CD4-positive, alpha-beta T cell (primary cell): ENCODE measurements around the gene SIDT1. TPM values are rescaled to one million over a fixed set of nuclear protein-coding genes. Genes with fewer than 3 reads are reported as not detected.

Source experiments
- ATAC-seq: fragments of 200-7000 bp; cut with Tn5 transposase; one replicate; pipeline ENCODE4 v1.10.0; 2022; ENCODE audit warnings: mild to moderate bottlenecking; ENCODE audit not compliant: poor library complexity
- CTCF ChIA-PET: fragments of 350-600 bp; sonication (Branson Sonifier 250); formaldehyde crosslinking; loops from one replicate; lab custom pipeline; 2021; ENCODE audit warnings: antibody characterized with exemption, inconsistent platforms; lab: Charles Lee
- POLR2A ChIA-PET: fragments of 350-600 bp; sonication (Branson Sonifier 250); formaldehyde crosslinking; loops from one replicate; lab custom pipeline; 2021; ENCODE audit warnings: antibody characterized with exemption, inconsistent platforms; lab: Charles Lee
- DNase-seq, 14 experiments: peaks; one replicate each; pipeline ENCODE4 v3.0.0-alpha.2; 2013 to 2020; ENCODE audit warnings: mixed read lengths in 2 of 14
- H3K27ac ChIP-seq, 2 donors: one replicate each; pipeline versions ENCODE4 v1.5.1 to v1.7.0; 2013; ENCODE audit warnings: low read length in 2 of 2, low read depth in 1 of 2, mild to moderate bottlenecking in 1 of 2
- H3K27me3 ChIP-seq, 2 experiments: 1 replicate in 1 of 2; 2 replicates in 1 of 2; pipeline versions ENCODE4 v1.6.1 to v1.7.0; 2013; ENCODE audit warnings: low read length in 2 of 2, control low read depth in 1 of 2, mild to moderate bottlenecking in 1 of 2, moderate library complexity in 1 of 2; ENCODE audit not compliant: insufficient read depth in 2 of 2, control insufficient read depth in 1 of 2
- H3K36me3 ChIP-seq: one replicate; pipeline ENCODE4 v1.6.1; 2013; ENCODE audit warnings: low read length, control low read depth; ENCODE audit not compliant: insufficient read depth
- H3K4me1 ChIP-seq: one replicate; pipeline ENCODE4 v1.6.1; 2013; ENCODE audit warnings: low read length, control low read depth; ENCODE audit not compliant: insufficient read depth
- H3K4me3 ChIP-seq: one replicate; pipeline ENCODE4 v1.5.1; 2013; ENCODE audit warnings: mild to moderate bottlenecking, low read length, moderate library complexity
- H3K9me3 ChIP-seq, 2 experiments: 1 replicate in 1 of 2; 2 replicates in 1 of 2; pipeline versions ENCODE4 v1.6.1 to v1.7.0; 2013; ENCODE audit warnings: low read length in 2 of 2, mild to moderate bottlenecking in 2 of 2, control low read depth in 1 of 2, moderate library complexity in 1 of 2; ENCODE audit not compliant: control insufficient read depth in 1 of 2, insufficient read depth in 1 of 2
- H3K27ac Mint-ChIP-seq: one replicate; pipeline ENCODE4 v1.8.0; 2020; ENCODE audit warnings: mixed read lengths
- H3K27me3 Mint-ChIP-seq: one replicate; pipeline ENCODE4 v1.8.0; 2021; ENCODE audit warnings: mixed read lengths
- H3K36me3 Mint-ChIP-seq: one replicate; pipeline ENCODE4 v1.8.0; 2021; ENCODE audit warnings: low read depth, mixed read lengths
- H3K4me1 Mint-ChIP-seq: one replicate; pipeline ENCODE4 v1.8.0; 2021; ENCODE audit warnings: low read depth, mixed read lengths
- H3K4me3 Mint-ChIP-seq: one replicate; pipeline ENCODE4 v1.8.0; 2020; ENCODE audit warnings: mild to moderate bottlenecking, mixed read lengths
- H3K9me3 Mint-ChIP-seq: one replicate; pipeline ENCODE4 v1.8.0; 2020; ENCODE audit warnings: mixed read lengths
- intact Hi-C, 2 experiments: fragments of 100-400 bp; cut with DNase I in 1 of 2; cut with micrococcal nuclease in 1 of 2; formaldehyde crosslinking; loops; one replicate each; pipeline versions ENCODE4 v1.15.1 to v1.9.0; 2023 to 2025; cut with DNase I, micrococcal nuclease
- total RNA-seq, 174 experiments: library from RNA in 2 of 174; stranded (reverse) in 2 of 174; gene quantifications; one replicate each; pipeline ENCODE4 v1.2.3 and lab custom pipeline; 2021 to 2026
- TF ChIP-seq, protein P1 (sequence below): fragments of 200-600 bp; IDR thresholded peaks from one replicate; pipeline ENCODE4 v1.8.0; 2022; ENCODE audit warnings: antibody characterized with exemption, mild to moderate bottlenecking

SIDT1 gene
- total RNA-seq, 2 experiments from 2014 or later: 28.8 to 37.3 TPM

DNA sequence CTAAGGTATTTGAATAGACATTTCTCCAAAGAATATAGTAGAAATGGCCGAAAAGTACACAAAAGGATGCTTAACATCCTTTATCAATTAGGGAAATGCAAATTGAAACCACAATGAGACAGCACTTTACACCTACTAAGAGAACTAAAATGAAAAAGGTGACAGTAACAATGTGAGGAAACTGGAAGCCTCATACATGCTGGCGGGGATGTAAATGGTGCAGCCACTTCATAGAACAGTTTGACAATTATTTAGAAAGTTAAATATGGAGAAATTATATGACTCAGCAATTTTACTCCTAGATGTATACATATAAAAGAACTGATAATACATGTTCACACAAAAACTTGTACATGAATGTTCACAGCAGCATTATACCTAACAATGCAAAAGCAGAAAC is 30.8 kb upstream of the SIDT1 start:
- Histone ChIP-seq H3K4me1 (no peaks in the 10 kb centered on the region), H3K27ac (no peak overlapping the region), H3K27me3 (no peaks in the 10 kb centered on the region), H3K9me3 (no peaks in the 10 kb centered on the region), H3K36me3 (peaks cover 28% of the 10 kb centered on the region), H3K4me3 (no peak overlapping the region)
- DNase-seq (no peak), ATAC-seq (no peak)
- ChIA-PET CTCF (interaction anchor here (1.1 kb wide), 1 partner anchor 51 kb away, joined by 3 read pairs; no protein-coding TSS in a partner anchor), POLR2A (no interaction called here)
- H3K27ac Mint-ChIP-seq: no peak overlapping the region
- H3K9me3 Mint-ChIP-seq: no peaks in the 10 kb centered on the region
- H3K27me3 Mint-ChIP-seq: no peaks in the 10 kb centered on the region
- TF ChIP-seq, protein P1, sequence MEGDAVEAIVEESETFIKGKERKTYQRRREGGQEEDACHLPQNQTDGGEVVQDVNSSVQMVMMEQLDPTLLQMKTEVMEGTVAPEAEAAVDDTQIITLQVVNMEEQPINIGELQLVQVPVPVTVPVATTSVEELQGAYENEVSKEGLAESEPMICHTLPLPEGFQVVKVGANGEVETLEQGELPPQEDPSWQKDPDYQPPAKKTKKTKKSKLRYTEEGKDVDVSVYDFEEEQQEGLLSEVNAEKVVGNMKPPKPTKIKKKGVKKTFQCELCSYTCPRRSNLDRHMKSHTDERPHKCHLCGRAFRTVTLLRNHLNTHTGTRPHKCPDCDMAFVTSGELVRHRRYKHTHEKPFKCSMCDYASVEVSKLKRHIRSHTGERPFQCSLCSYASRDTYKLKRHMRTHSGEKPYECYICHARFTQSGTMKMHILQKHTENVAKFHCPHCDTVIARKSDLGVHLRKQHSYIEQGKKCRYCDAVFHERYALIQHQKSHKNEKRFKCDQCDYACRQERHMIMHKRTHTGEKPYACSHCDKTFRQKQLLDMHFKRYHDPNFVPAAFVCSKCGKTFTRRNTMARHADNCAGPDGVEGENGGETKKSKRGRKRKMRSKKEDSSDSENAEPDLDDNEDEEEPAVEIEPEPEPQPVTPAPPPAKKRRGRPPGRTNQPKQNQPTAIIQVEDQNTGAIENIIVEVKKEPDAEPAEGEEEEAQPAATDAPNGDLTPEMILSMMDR: no peak
- H3K36me3 Mint-ChIP-seq: peaks cover 72% of the 10 kb centered on the region
- no peak overlapping the region for H3K4me3 Mint-ChIP-seq
- no peaks in the 10 kb centered on the region for H3K4me1 Mint-ChIP-seq
- intact Hi-C loops: no loop called here

DNA sequence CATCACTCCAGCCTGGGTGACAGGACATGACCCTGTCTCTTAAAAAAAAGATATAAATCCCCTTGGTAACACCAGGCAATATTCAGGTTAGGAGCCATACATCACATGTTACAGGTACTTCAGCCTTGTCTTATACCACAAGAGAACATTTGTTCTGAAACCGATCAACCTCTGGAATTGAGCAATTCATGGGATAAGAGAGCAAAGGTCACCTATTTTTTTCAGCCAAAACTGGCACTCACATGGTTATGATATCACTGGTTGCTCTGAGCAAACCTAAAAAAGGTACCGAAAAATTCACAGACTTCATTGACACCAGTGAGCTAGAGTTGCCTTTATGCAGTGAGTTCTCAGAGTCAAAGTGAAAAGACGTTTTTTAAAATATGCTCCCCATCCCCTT is 26.5 kb upstream of the SIDT1 start:
- CTCF ChIA-PET: no interaction called here
- POLR2A ChIA-PET: interaction anchor here (0.7 kb wide), 1 partner anchor 9 kb away, joined by 4 read pairs; the partner anchor contains the start of gene SPICE1

DNA sequence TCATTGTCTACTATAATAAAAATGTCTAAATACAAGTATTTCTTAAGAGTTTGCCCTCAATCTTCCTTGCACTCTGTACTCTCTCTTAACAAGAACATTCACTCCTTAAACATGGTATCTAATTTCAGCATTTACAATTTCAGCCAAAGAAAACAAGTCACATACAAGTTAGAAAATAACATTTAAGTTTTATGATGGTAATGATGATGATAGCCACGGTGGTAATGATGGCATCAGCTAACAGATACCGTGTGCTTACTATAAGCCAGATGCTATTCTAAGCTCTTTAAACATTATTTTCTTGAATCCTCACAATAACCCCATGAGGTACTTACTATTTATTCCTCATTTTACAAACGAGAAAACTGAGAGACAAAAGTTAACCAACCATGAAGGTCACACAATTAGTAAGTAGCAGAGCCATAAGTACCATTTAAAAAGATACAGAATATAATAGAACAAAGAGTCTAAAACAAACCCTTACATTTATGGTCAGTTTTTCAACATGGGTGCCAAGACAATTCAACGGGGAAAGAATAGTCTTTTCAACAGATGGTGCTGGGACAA is 24.8 kb upstream of the SIDT1 start:
- Histone ChIP-seq H3K36me3 (peaks cover 10% of the 10 kb centered on the region), H3K27ac (no peak overlapping the region), H3K4me3 (no peak overlapping the region), H3K27me3 (no peaks in the 10 kb centered on the region), H3K4me1 (no peaks in the 10 kb centered on the region), H3K9me3 (no peaks in the 10 kb centered on the region)
- H3K27me3 Mint-ChIP-seq: no peaks in the 10 kb centered on the region
- H3K27ac Mint-ChIP-seq: no peak overlapping the region
- TF ChIP-seq, protein P1: no peak
- peaks cover 28% of the 10 kb centered on the region for H3K36me3 Mint-ChIP-seq
- H3K4me3 Mint-ChIP-seq: no peak overlapping the region
- intact Hi-C loops: no loop called here
- ATAC-seq (no peak), DNase-seq (no peak)
- ChIA-PET POLR2A (no interaction called here), CTCF (interaction anchor here (0.8 kb wide), 1 partner anchor 9 kb away, joined by 3 read pairs; no protein-coding TSS in a partner anchor)
- no peaks in the 10 kb centered on the region for H3K9me3 Mint-ChIP-seq
- H3K4me1 Mint-ChIP-seq: peaks cover 5% of the 10 kb centered on the region

More for the DNA sequence above, 26.5 kb upstream of the SIDT1 start:
- Mint-ChIP-seq H3K27me3 (no peaks in the 10 kb centered on the region), H3K27ac (no peak overlapping the region), H3K4me3 (no peak overlapping the region), H3K4me1 (peaks cover 5% of the 10 kb centered on the region), H3K36me3 (peaks cover 43% of the 10 kb centered on the region), H3K9me3 (no peaks in the 10 kb centered on the region)
- H3K27me3 ChIP-seq: no peaks in the 10 kb centered on the region
- peaks cover 13% of the 10 kb centered on the region for H3K36me3 ChIP-seq
- TF ChIP-seq, protein P1: no peak
- intact Hi-C loops: no loop called here
- no peak overlapping the region for H3K27ac ChIP-seq
- ATAC-seq: no peak
- DNase-seq: no peak
- H3K4me3 ChIP-seq: no peak overlapping the region
- no peaks in the 10 kb centered on the region for H3K4me1 ChIP-seq
- no peaks in the 10 kb centered on the region for H3K9me3 ChIP-seq
